Fibroblast of pulmonary artery (primary cell): ENCODE measurements around the gene KIAA1586.
A peak's percentile ranks its signal among the peaks of the same experiment; 100 is the strongest.

Experiments used
- DNase-seq: peaks from one replicate; pipeline ENCODE4 v3.0.0-alpha.2; 2010; ENCODE audit warnings: low read depth
- H3K4me3 ChIP-seq: replicated peaks from 2 replicates; pipeline ENCODE4 v1.5.1; 2011; ENCODE audit warnings: low read depth, mild to moderate bottlenecking, control low read depth, low read length, moderate library complexity
- CTCF ChIP-seq: IDR thresholded peaks from 2 replicates; pipeline ENCODE4 v1.5.1; 2011; ENCODE audit warnings: mild to moderate bottlenecking, control low read depth, low read length, inconsistent platforms; ENCODE audit errors: missing control alignments

KIAA1586 gene

GRCh38 chr6:57074383-57074782, 27.9 kb downstream of the KIAA1586 start:
- no peak for DNase-seq
- H3K4me3 ChIP-seq, result no peak overlapping the region
- TF ChIP-seq CTCF, result no peak

GRCh38 chr6:57075092-57075491, 28.6 kb downstream of the KIAA1586 start:
- no peak overlapping the region for H3K4me3 ChIP-seq
- DNase-seq, result no peak
- no peak for TF ChIP-seq CTCF

- H3K4me3 ChIP-seq, result no peak overlapping the region
- no peak for TF ChIP-seq CTCF
- DNase-seq, result no peak
Observed at GRCh38 chr6:57078531-57079207, 32.2 kb downstream of the KIAA1586 start.

GRCh38 chr6:57085471-57085870, 39.0 kb downstream of the KIAA1586 start:
- no peak for TF ChIP-seq CTCF
- DNase-seq, result no peak
- H3K4me3 ChIP-seq, result no peak overlapping the region

- TF ChIP-seq CTCF, result no peak
- DNase-seq, result no peak
Observed at GRCh38 chr6:57086843-57087242, 40.4 kb downstream of the KIAA1586 start.

GRCh38 chr6:57087916-57088315, 41.4 kb downstream of the KIAA1586 start:
- DNase-seq, result no peak
- no peak for TF ChIP-seq CTCF
- no peak overlapping the region for H3K4me3 ChIP-seq

More at GRCh38 chr6:57086843-57087242, 40.4 kb downstream of the KIAA1586 start:
- H3K4me3 ChIP-seq, result no peak overlapping the region

GRCh38 chr6:57089265-57089664, 42.8 kb downstream of the KIAA1586 start:
- no peak for DNase-seq
- H3K4me3 ChIP-seq, result peak overlapping the region; percentile 66
- no peak for TF ChIP-seq CTCF
